ENCODE measurements around the gene NPBWR2. TPM values are rescaled to one million over a fixed set of nuclear protein-coding genes. Genes with fewer than 3 reads are reported as not detected.
"Not testable (repeated sequence)": the region's sequence is repeated elsewhere in the genome, so short reads cannot be mapped to it uniquely, and the experiment has no call there.

The NPBWR2 gene
- total RNA-seq, 1 donor from 2014 or later, result not detected

GRCh38 chr20:64136004-64136710 is 28.8 kb upstream of the NPBWR2 start:
- peak; percentile 3 for DNase-seq
- Mint-ChIP-seq H3K9me3 (ENCODE audit: unreplicated experiment) (peaks cover 2% of the 10 kb centered on the region), H3K4me1 (ENCODE audit: low read depth, unreplicated experiment) (peaks cover 16% of the 10 kb centered on the region), H3K27ac (ENCODE audit: unreplicated experiment) (no peak overlapping the region), H3K27me3 (ENCODE audit: unreplicated experiment) (peaks cover 3% of the 10 kb centered on the region), H3K4me3 (ENCODE audit: unreplicated experiment) (peak overlapping the region; percentile 3), H3K36me3 (ENCODE audit: unreplicated experiment) (no peaks in the 10 kb centered on the region)
- TF ChIP-seq CTCF (IDR thresholded peaks at IDR 0.05; ENCODE audit: partially characterized antibody, unreplicated experiment), result no peak

GRCh38 chr20:64134744-64135143 is 27.4 kb upstream of the NPBWR2 start:
- DNase-seq, result peak; percentile 3
- peak overlapping the region; percentile 46 for H3K4me3 Mint-ChIP-seq (ENCODE audit: unreplicated experiment)
- not testable (repeated sequence) for H3K27me3 Mint-ChIP-seq (ENCODE audit: unreplicated experiment)

GRCh38 chr20:64133951-64134407 is 26.6 kb upstream of the NPBWR2 start:
- peaks cover 7% of the 10 kb centered on the region for H3K9me3 Mint-ChIP-seq (ENCODE audit: unreplicated experiment)
- no peak overlapping the region for H3K4me3 Mint-ChIP-seq (ENCODE audit: unreplicated experiment)
- peaks cover 5% of the 10 kb centered on the region for H3K27me3 Mint-ChIP-seq (ENCODE audit: unreplicated experiment)
- peak; percentile 28 for DNase-seq
- no peak overlapping the region for H3K27ac Mint-ChIP-seq (ENCODE audit: unreplicated experiment)
- peaks cover 5% of the 10 kb centered on the region for H3K4me1 Mint-ChIP-seq (ENCODE audit: low read depth, unreplicated experiment)
- H3K36me3 Mint-ChIP-seq (ENCODE audit: unreplicated experiment), result no peaks in the 10 kb centered on the region
- TF ChIP-seq CTCF (IDR thresholded peaks at IDR 0.05; ENCODE audit: partially characterized antibody, unreplicated experiment), result no peak

More at GRCh38 chr20:64134744-64135143, 27.4 kb upstream of the NPBWR2 start:
- not testable (repeated sequence) for H3K9me3 Mint-ChIP-seq (ENCODE audit: unreplicated experiment); H3K4me1 Mint-ChIP-seq (ENCODE audit: low read depth, unreplicated experiment); H3K36me3 Mint-ChIP-seq (ENCODE audit: unreplicated experiment); H3K27ac Mint-ChIP-seq (ENCODE audit: unreplicated experiment)

- H3K4me3 Mint-ChIP-seq (ENCODE audit: unreplicated experiment), result no peak overlapping the region
- peaks cover 7% of the 10 kb centered on the region for H3K36me3 Mint-ChIP-seq (ENCODE audit: unreplicated experiment)
- peaks cover 8% of the 10 kb centered on the region for H3K9me3 Mint-ChIP-seq (ENCODE audit: unreplicated experiment)
- TF ChIP-seq CTCF (IDR thresholded peaks at IDR 0.05; ENCODE audit: partially characterized antibody, unreplicated experiment), result no peak
- peaks cover 6% of the 10 kb centered on the region for H3K27me3 Mint-ChIP-seq (ENCODE audit: unreplicated experiment)
- DNase-seq, result peak; percentile 18
- peaks cover 5% of the 10 kb centered on the region for H3K4me1 Mint-ChIP-seq (ENCODE audit: low read depth, unreplicated experiment)
- H3K27ac Mint-ChIP-seq (ENCODE audit: unreplicated experiment), result no peak overlapping the region
These were observed 24.0 kb upstream of the NPBWR2 start for GRCh38 chr20:64131406-64131805.

- Mint-ChIP-seq H3K4me3 (ENCODE audit: unreplicated experiment) (no peak overlapping the region), H3K27me3 (ENCODE audit: unreplicated experiment) (peaks cover 6% of the 10 kb centered on the region), H3K9me3 (ENCODE audit: unreplicated experiment) (peaks cover 8% of the 10 kb centered on the region), H3K36me3 (ENCODE audit: unreplicated experiment) (peaks cover 7% of the 10 kb centered on the region), H3K4me1 (ENCODE audit: low read depth, unreplicated experiment) (peaks cover 3% of the 10 kb centered on the region), H3K27ac (ENCODE audit: unreplicated experiment) (no peak overlapping the region)
- no peak for TF ChIP-seq CTCF (IDR thresholded peaks at IDR 0.05; ENCODE audit: partially characterized antibody, unreplicated experiment)
- DNase-seq, result peak; percentile 3
These were observed 23.5 kb upstream of the NPBWR2 start for GRCh38 chr20:64130876-64131275.
